ENCODE results near the gene ING5. TPM values are rescaled to one million over a fixed set of nuclear protein-coding genes. Genes with fewer than 3 reads are reported as not detected.

The ING5 gene
- total RNA-seq, 1 experiment from 2014 or later = 45.9 TPM

- CTCF ChIA-PET = no interaction called here
- Histone ChIP-seq H3K4me3 (replicated peaks in 1 of 2; ENCODE audit: low read depth in 1 of 2, low read length in 2 of 2) (no peak overlapping the region), H3K4me2 (ENCODE audit: low read length) (no peak overlapping the region), H3K36me3 (ENCODE audit: control insufficient read depth in 1 of 2, insufficient read depth in 2 of 2, low read length in 2 of 2) (peaks cover 12 to 15% of the 10 kb centered on the region in 2 experiments; a peak in 3 of 4 replicates), H3K9ac (ENCODE audit: low read length) (no peak overlapping the region), H3K9me2 (ENCODE audit: insufficient read depth) (no peaks in the 10 kb centered on the region), H3K4me1 (ENCODE audit: control insufficient read depth in 1 of 2, insufficient read depth in 2 of 2, low read length in 2 of 2) (peaks cover 0 to 6% of the 10 kb centered on the region in 2 experiments; a peak in 2 of 4 replicates), H3K9me3 (ENCODE audit: control insufficient read depth in 1 of 2, insufficient read depth in 1 of 2, low read depth in 1 of 2, low read length in 2 of 2) (no peaks in the 10 kb centered on the region), H3K27ac (ENCODE audit: low read depth, low read length) (no peak overlapping the region), H2AFZ (ENCODE audit: low read depth, low read length, poor library complexity, severe bottlenecking) (no peak overlapping the region), H3K79me2 (ENCODE audit: insufficient read depth, low read length) (no peaks in the 10 kb centered on the region), H3K27me3 (ENCODE audit: insufficient read depth, low read length) (no peaks in the 10 kb centered on the region), H4K20me1 (ENCODE audit: insufficient read depth) (0 out of 2 replicates have a peak, but pooled peaks cover 3% of the 10 kb centered on the region)
- ATAC-seq (no peak), DNase-seq (ENCODE audit: low read depth, low spot score) (no peak)
- RAD21 ChIA-PET (ENCODE audit: low non-redundant PET in 1 of 2, low total read pairs in 2 of 2, uncharacterized antibody in 2 of 2, unreplicated experiment in 2 of 2) = no interaction called here
- TF ChIP-seq EGR1 (IDR thresholded peaks at IDR 0.05; ENCODE audit: low read depth) (no peak), JUND (IDR thresholded peaks at IDR 0.05) (no peak), CEBPB (IDR thresholded peaks at IDR 0.05; ENCODE audit: low read depth) (no peak), MAX (IDR thresholded peaks at IDR 0.05) (no peak)
- POLR2A ChIA-PET = no interaction called here
- intact Hi-C loops (cut with micrococcal nuclease) = no loop called here
- no TSS peak for BruUV-seq (replicated peaks)
These were observed 33.0 kb upstream of the ING5 start for GRCh38 chr2:241668839-241669238.

GRCh38 chr2:241670333-241671110, 31.3 kb upstream of the ING5 start:
- TF ChIP-seq YY1 (IDR thresholded peaks at IDR 0.05; ENCODE audit: extremely low read depth, insufficient replicate concordance, low read depth, low read length) (no peak), ATF3 (IDR thresholded peaks at IDR 0.05) (no peak), POLR2A (IDR thresholded peaks at IDR 0.05; ENCODE audit: borderline replicate concordance, extremely low read depth, insufficient read depth, insufficient read length) (no peak), SIN3A (IDR thresholded peaks at IDR 0.05; ENCODE audit: low read depth) (no peak), CTCF (IDR thresholded peaks at IDR 0.05 in 2 of 3, conservative IDR thresholded peaks at IDR 0.05 in 1 of 3; ENCODE audit: borderline replicate concordance in 1 of 3, insufficient read depth in 1 of 3, low read depth in 2 of 3, low read length in 2 of 3) (no peak), EGR1 (IDR thresholded peaks at IDR 0.05; ENCODE audit: low read depth) (no peak), SP1 (IDR thresholded peaks at IDR 0.05; ENCODE audit: low read depth) (no peak), JUND (IDR thresholded peaks at IDR 0.05) (no peak), CEBPB (IDR thresholded peaks at IDR 0.05; ENCODE audit: low read depth) (no peak), EZH2phosphoT487 (IDR thresholded peaks at IDR 0.05; ENCODE audit: borderline replicate concordance) (no peak), EZH2 (IDR thresholded peaks at IDR 0.05) (no peak), RAD21 (IDR thresholded peaks at IDR 0.05; ENCODE audit: low read depth) (no peak), FOSL1 (IDR thresholded peaks at IDR 0.05; ENCODE audit: low read depth) (no peak), TCF7L2 (IDR thresholded peaks at IDR 0.05; ENCODE audit: borderline replicate concordance, extremely low read depth, insufficient read depth, insufficient read length) (no peak)
- POLR2A ChIA-PET = no interaction called here
- Histone ChIP-seq H3K9ac (ENCODE audit: low read length) (no peak overlapping the region), H3K27ac (ENCODE audit: low read depth, low read length) (no peak overlapping the region), H2AFZ (ENCODE audit: low read depth, low read length, poor library complexity, severe bottlenecking) (no peak overlapping the region), H3K4me1 (ENCODE audit: control insufficient read depth in 1 of 2, insufficient read depth in 2 of 2, low read length in 2 of 2) (peaks cover 0 to 3% of the 10 kb centered on the region in 2 experiments; a peak in 2 of 4 replicates), H3K4me3 (replicated peaks in 1 of 2; ENCODE audit: low read depth in 1 of 2, low read length in 2 of 2) (no peak overlapping the region), H4K20me1 (ENCODE audit: insufficient read depth) (0 out of 2 replicates have a peak, but pooled peaks cover 3% of the 10 kb centered on the region), H3K36me3 (ENCODE audit: control insufficient read depth in 1 of 2, insufficient read depth in 2 of 2, low read length in 2 of 2) (peaks cover 12 to 15% of the 10 kb centered on the region in 2 experiments; a peak in 3 of 4 replicates), H3K27me3 (ENCODE audit: insufficient read depth, low read length) (no peaks in the 10 kb centered on the region), H3K9me2 (ENCODE audit: insufficient read depth) (no peaks in the 10 kb centered on the region), H3K9me3 (ENCODE audit: control insufficient read depth in 1 of 2, insufficient read depth in 1 of 2, low read depth in 1 of 2, low read length in 2 of 2) (no peaks in the 10 kb centered on the region), H3K79me2 (ENCODE audit: insufficient read depth, low read length) (no peaks in the 10 kb centered on the region), H3K4me2 (ENCODE audit: low read length) (no peak overlapping the region)
- intact Hi-C loops (cut with micrococcal nuclease) = no loop called here
- CTCF ChIA-PET = no interaction called here
- RAD21 ChIA-PET (ENCODE audit: low non-redundant PET in 1 of 2, low total read pairs in 2 of 2, uncharacterized antibody in 2 of 2, unreplicated experiment in 2 of 2) = no interaction called here
- BruUV-seq (replicated peaks) = no TSS peak
- DNase-seq (ENCODE audit: low read depth, low spot score) (no peak), ATAC-seq (no peak)
